H1 (cell line): ENCODE data around the gene LARGE2. TPM values are rescaled to one million over a fixed set of nuclear protein-coding genes. Genes with fewer than 3 reads are reported as not detected.

Experiments used
- CTCF ChIA-PET: fragments of 300-600 bp; sonication (Branson Sonifier 250); formaldehyde crosslinking; loops from one replicate; lab custom pipeline; 2021; ENCODE audit not compliant: partially characterized antibody; lab: Charles Lee
- POLR2A ChIA-PET: fragments of 300-600 bp; sonication (Branson Sonifier 250); formaldehyde crosslinking; loops from one replicate; lab custom pipeline; 2021; ENCODE audit warnings: inconsistent platforms; ENCODE audit not compliant: partially characterized antibody; lab: Charles Lee
- DNase-seq, 2 experiments: peaks; one replicate each; pipeline versions ENCODE4 v3.0.0 to v3.0.0-alpha.2; 2010 to 2022; ENCODE audit warnings: low spot score in 2 of 2, low read depth in 1 of 2, mixed read lengths in 1 of 2
- FAIRE-seq: peaks from 2 replicates; lab custom pipeline; 2011; peaks lifted over from hg19 to GRCh38; lab: Jason Lieb, UNC
- H2AFZ ChIP-seq: 2 replicates; pipeline ENCODE4 v1.8.1; 2012; ENCODE audit warnings: low read length, inconsistent platforms
- H2AK5ac ChIP-seq: 2 replicates; pipeline ENCODE4 v1.6.1; 2013; ENCODE audit warnings: low read depth, low read length
- H2BK120ac ChIP-seq: replicated peaks from 2 replicates; pipeline ENCODE3; 2013; ENCODE audit warnings: low read depth, low read length, inconsistent platforms
- H2BK12ac ChIP-seq: 2 replicates; pipeline ENCODE4 v1.6.1; 2013; ENCODE audit warnings: low read depth, low read length
- H2BK15ac ChIP-seq: 2 replicates; pipeline ENCODE4 v1.6.1; 2013; ENCODE audit warnings: low read length
- H2BK20ac ChIP-seq: 2 replicates; pipeline ENCODE4 v1.6.1; 2013; ENCODE audit warnings: low read length
- H2BK5ac ChIP-seq: 2 replicates; pipeline ENCODE4 v1.6.1; 2013; ENCODE audit warnings: low read depth, low read length
- H3K14ac ChIP-seq: 2 replicates; pipeline ENCODE4 v1.6.1; 2013; ENCODE audit warnings: inconsistent platforms; ENCODE audit not compliant: insufficient read length
- H3K18ac ChIP-seq: 2 replicates; pipeline ENCODE4 v1.6.1; 2013; ENCODE audit warnings: low read length; ENCODE audit errors: extremely low read depth
- H3K23ac ChIP-seq: 2 replicates; pipeline ENCODE4 v1.6.1; 2013; ENCODE audit warnings: inconsistent platforms; ENCODE audit not compliant: insufficient read length
- H3K23me2 ChIP-seq: 2 replicates; pipeline ENCODE4 v1.6.1; 2013; ENCODE audit warnings: low read depth, low read length
- H3K27ac ChIP-seq: 2 replicates; pipeline ENCODE4 v1.6.1; 2011; ENCODE audit warnings: low read depth, low read length, inconsistent platforms
- H3K27me3 ChIP-seq, 4 experiments: replicated peaks in 1 of 4; 1 replicate in 1 of 4; 2 replicates in 3 of 4; pipeline versions ENCODE4 v1.6.1 to v1.8.1; 2011 to 2013; ENCODE audit warnings: low read length in 3 of 4, mild to moderate bottlenecking in 3 of 4, inconsistent platforms in 2 of 4, mixed read lengths in 2 of 4, moderate library complexity in 1 of 4; ENCODE audit not compliant: control insufficient read depth in 3 of 4, insufficient read depth in 3 of 4; ENCODE audit errors: extremely low read depth in 1 of 4
- H3K36me3 ChIP-seq, 4 experiments: 2 replicates each; pipeline versions ENCODE4 v1.6.1 to v1.8.1; 2011 to 2013; ENCODE audit warnings: mild to moderate bottlenecking in 4 of 4, low read length in 3 of 4, moderate library complexity in 2 of 4, control low read depth in 1 of 4, inconsistent platforms in 1 of 4; ENCODE audit not compliant: insufficient read depth in 4 of 4, control insufficient read depth in 2 of 4
- H3K4ac ChIP-seq: replicated peaks from 2 replicates; pipeline ENCODE3; 2013; ENCODE audit warnings: low read length, low read depth, mixed read lengths, inconsistent platforms; ENCODE audit not compliant: insufficient read length
- H3K4me1 ChIP-seq, 4 experiments: replicated peaks in 1 of 4; 1 replicate in 1 of 4; 2 replicates in 3 of 4; pipeline versions ENCODE4 v1.6.1 to v1.8.1; 2011 to 2013; ENCODE audit warnings: low read length in 3 of 4, inconsistent platforms in 2 of 4, mixed read lengths in 1 of 4; ENCODE audit not compliant: insufficient read depth in 4 of 4, control insufficient read depth in 3 of 4
- H3K4me2 ChIP-seq, 2 experiments: 2 replicates each; pipeline versions ENCODE4 v1.6.1 to v1.8.1; 2011 to 2013; ENCODE audit warnings: low read depth in 2 of 2, low read length in 2 of 2, control low read depth in 1 of 2, inconsistent platforms in 1 of 2, mild to moderate bottlenecking in 1 of 2; ENCODE audit not compliant: insufficient read depth in 1 of 2
- H3K4me3 ChIP-seq, 4 experiments: fragments of 200-600, 300-600 bp in 1 of 4; sonication (generic), shearing (Covaris generic), sonication (Bioruptor Twin) in 1 of 4; 2 replicates each; pipeline versions ENCODE4 v1.5.1 to v1.8.1; 2011 to 2016; ENCODE audit warnings: low read length in 4 of 4, low read depth in 3 of 4, control low read depth in 2 of 4, inconsistent platforms in 2 of 4, mild to moderate bottlenecking in 2 of 4, mixed read lengths in 1 of 4, moderate library complexity in 1 of 4; ENCODE audit not compliant: insufficient read depth in 2 of 4; ENCODE audit errors: extremely low read depth in 1 of 4
- H3K56ac ChIP-seq: replicated peaks from 2 replicates; pipeline ENCODE3; 2013; ENCODE audit warnings: low read depth, mild to moderate bottlenecking, mixed read lengths, low read length, inconsistent platforms; ENCODE audit not compliant: insufficient read length
- H3K79me1 ChIP-seq: 2 replicates; pipeline ENCODE4 v1.6.1; 2013; ENCODE audit warnings: low read depth, low read length, control low read depth
- H3K79me2 ChIP-seq, 2 experiments: 2 replicates each; pipeline versions ENCODE4 v1.6.1 to v1.8.1; 2012 to 2013; ENCODE audit warnings: low read length in 2 of 2, mild to moderate bottlenecking in 2 of 2, inconsistent platforms in 1 of 2; ENCODE audit not compliant: insufficient read depth in 2 of 2, control insufficient read depth in 1 of 2
- H3K9ac ChIP-seq, 4 experiments: replicated peaks in 1 of 4; 1 replicate in 1 of 4; 2 replicates in 3 of 4; pipeline versions ENCODE4 v1.6.1 to v1.8.1; 2011 to 2013; ENCODE audit warnings: low read depth in 3 of 4, low read length in 3 of 4, control low read depth in 2 of 4, mild to moderate bottlenecking in 2 of 4, moderate library complexity in 2 of 4, inconsistent platforms in 1 of 4; ENCODE audit errors: extremely low read depth in 1 of 4
- H3K9me3 ChIP-seq, 2 experiments: 2 replicates each; pipeline versions ENCODE4 v1.6.1 to v1.8.1; 2012 to 2013; ENCODE audit warnings: mild to moderate bottlenecking in 2 of 2, moderate library complexity in 2 of 2, control low read depth in 1 of 2, inconsistent platforms in 1 of 2, low read depth in 1 of 2, low read length in 1 of 2, mixed read lengths in 1 of 2; ENCODE audit not compliant: insufficient read depth in 2 of 2
- H4K20me1 ChIP-seq, 2 experiments: replicated peaks in 1 of 2; 2 replicates each; pipeline versions ENCODE3 to v1.8.1; 2011 to 2013; ENCODE audit warnings: inconsistent platforms in 2 of 2, low read length in 2 of 2, mild to moderate bottlenecking in 1 of 2; ENCODE audit not compliant: insufficient read depth in 2 of 2, control insufficient read depth in 1 of 2
- H4K5ac ChIP-seq: 2 replicates; pipeline ENCODE4 v1.6.1; 2013; ENCODE audit warnings: low read length, low read depth, mixed read lengths, inconsistent platforms; ENCODE audit not compliant: insufficient read length
- H4K8ac ChIP-seq: 2 replicates; pipeline ENCODE4 v1.8.0; 2013; ENCODE audit warnings: mild to moderate bottlenecking, moderate library complexity, low read length, inconsistent platforms; ENCODE audit not compliant: insufficient read depth; ENCODE audit errors: extremely low read depth
- H4K91ac ChIP-seq: replicated peaks from 2 replicates; pipeline ENCODE3; 2013; ENCODE audit warnings: low read length, mixed read lengths, inconsistent platforms; ENCODE audit not compliant: insufficient read length
- ASH2L ChIP-seq: fragments of 200-600, 300-600 bp; sonication (generic); IDR thresholded peaks from one replicate; pipeline ENCODE4 v1.7.1; 2017; ENCODE audit warnings: low read length
- CBX5 ChIP-seq: fragments of 300-800, 300-1000 bp; sonication (generic); IDR thresholded peaks from 2 replicates; pipeline ENCODE4 v1.7.1; 2016; ENCODE audit warnings: antibody characterized with exemption, low read length, low read depth
- CEBPB ChIP-seq: IDR thresholded peaks from 2 replicates; pipeline ENCODE4 v1.6.1; 2012; ENCODE audit warnings: low read depth, low read length
- CREB1 ChIP-seq: IDR thresholded peaks from 2 replicates; pipeline ENCODE4 v1.6.1; 2012; ENCODE audit warnings: inconsistent platforms
- PHF8 ChIP-seq: fragments of 200-600 bp; sonication (generic); conservative IDR thresholded peaks from 2 replicates; pipeline ENCODE4 v1.7.1; 2012; ENCODE audit warnings: low read depth, mild to moderate bottlenecking, inconsistent platforms, low read length, moderate library complexity
- RNF2 ChIP-seq: fragments of 200-900, 300-1000 bp; sonication (generic); IDR thresholded peaks from 2 replicates; pipeline ENCODE4 v1.7.1; 2016; ENCODE audit warnings: borderline replicate concordance, low read depth, mild to moderate bottlenecking, antibody characterized with exemption, low read length; ENCODE audit not compliant: poor library complexity, severe bottlenecking; ENCODE audit errors: missing control alignments
- SIX5 ChIP-seq: IDR thresholded peaks from 2 replicates; pipeline ENCODE4 v1.6.1; 2011; ENCODE audit warnings: mild to moderate bottlenecking, low read depth, low read length
- SP1 ChIP-seq: IDR thresholded peaks from 2 replicates; pipeline ENCODE4 v1.6.1; 2011; ENCODE audit warnings: low read depth, low read length
- TAF1 ChIP-seq: IDR thresholded peaks from 2 replicates; pipeline ENCODE4 v1.6.1; 2011; ENCODE audit warnings: mild to moderate bottlenecking, low read depth, low read length
- TEAD4 ChIP-seq: IDR thresholded peaks from 2 replicates; pipeline ENCODE4 v1.6.1; 2012; ENCODE audit warnings: low read depth, low read length, inconsistent platforms, mixed read lengths
- WGBS, 2 experiments: shearing (Covaris generic) in 1 of 2; methylation state at CpG; one replicate each; pipeline versions ENCODE4 v1.1.6 to v1.1.7; 2013 to 2015; ENCODE audit warnings: low lambda C conversion rate in 2 of 2, mixed read lengths in 2 of 2, inconsistent platforms in 1 of 2, low coverage in 1 of 2, missing lambda C conversion rate in 1 of 2; ENCODE audit not compliant: insufficient replicate concordance in 2 of 2, insufficient coverage in 1 of 2, insufficient read length in 1 of 2; ENCODE audit errors: extremely low coverage in 1 of 2, missing lambda C conversion rate in 1 of 2; 5-methylcytosine and 5-hydroxymethylcytosine counted together
- polyA plus RNA-seq, 7 experiments: library from polyadenylated mRNA; depleted of rRNA in 3 of 7; stranded (reverse) in 5 of 7; unstranded in 2 of 7; fragments of >200 nt in 5 of 7; fragments of 200-250 nt in 2 of 7; gene quantifications; 1 replicate in 5 of 7; 2 replicates in 1 of 7; 4 replicates in 1 of 7; pipeline versions ENCODE4 v1.2.1 to v1.2.3, GENCODE V29; 2011 to 2013; ENCODE audit warnings: missing spikeins in 2 of 7, mixed read lengths in 2 of 7
- total RNA-seq: library from RNA; stranded (reverse); fragmentation: NEBNext Ultra II Directional; extraction: Animal tissue kit (Norgen Biotek cat#: 25700); gene quantifications from 2 replicates; pipeline ENCODE4 v1.2.1, GENCODE V29; 2021
- TF ChIP-seq, protein P1 (sequence below): IDR thresholded peaks from 2 replicates; pipeline ENCODE4 v1.6.1; 2012; ENCODE audit warnings: inconsistent platforms

The LARGE2 gene
- total and polyA plus RNA-seq, 2 of the 8 experiments (the other 6 are each of a cell fraction or from before 2014, with no cell fraction given) = 111 to 137 TPM

DNA sequence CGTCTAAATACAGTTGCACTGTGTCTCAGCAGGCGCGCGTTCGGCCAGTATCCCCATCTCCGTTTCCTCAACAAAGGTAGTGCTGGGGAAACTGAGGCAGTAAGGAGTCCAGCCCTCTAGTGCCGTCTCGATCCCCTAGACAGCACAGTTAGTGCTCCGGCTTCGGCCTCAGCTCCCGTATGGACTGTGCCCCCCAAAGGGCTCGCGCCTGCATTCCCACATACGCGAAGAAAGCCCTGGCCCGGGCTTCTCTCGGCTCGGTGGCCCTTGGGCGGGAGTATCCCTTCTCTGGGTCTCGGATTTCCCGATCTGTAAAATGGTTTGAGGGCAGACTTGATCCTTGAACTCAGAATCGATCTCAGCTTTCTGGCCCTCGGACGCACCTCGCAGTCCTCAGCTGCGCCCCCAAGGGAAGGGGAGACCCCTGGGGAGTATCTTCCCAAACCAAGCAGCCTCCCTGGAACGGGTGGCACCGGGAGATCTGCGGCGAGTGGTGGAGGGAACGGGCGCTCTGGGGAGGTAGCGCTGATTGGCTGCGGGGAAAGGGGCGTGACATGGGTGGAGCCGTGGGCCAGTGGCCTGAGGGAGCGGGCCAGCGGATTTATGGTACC, 4.0 kb upstream of the LARGE2 start:
- Histone ChIP-seq H4K20me1 (peaks cover 4 to 20% of the 10 kb centered on the region in 2 experiments), H3K36me3 (peaks cover 3 to 21% (median 14%) of the 10 kb centered on the region in 4 experiments; a peak in 7 of 8 replicates), H3K18ac (peak overlapping the region; percentile 87), H3K9ac (peak overlapping the region; percentile 9 to 77 (median 40); a peak in 6 of 7 replicates), H3K27me3 (peaks cover 0 to 9% (median 0%) of the 10 kb centered on the region in 4 experiments; a peak in 3 of 7 replicates), H4K91ac (peak overlapping the region; percentile 83), H3K23ac (no peak overlapping the region), H2BK20ac (no peak overlapping the region), H3K27ac (peak overlapping the region; percentile 43; the same call in 1 of the 2 replicates), H3K4me1 (peaks cover 12 to 29% (median 20%) of the 10 kb centered on the region in 4 experiments), H2BK12ac (no peak overlapping the region), H3K79me2 (peaks cover 0 to 8% of the 10 kb centered on the region in 2 experiments; a peak in 1 of 4 replicates), H3K4me2 (peak overlapping the region; percentile 91 to 97), H2BK120ac (no peak overlapping the region), H2AK5ac (no peak overlapping the region), H4K8ac (0 out of 2 replicates have a peak overlapping the region, but pooled peaks have one; percentile 52), H3K23me2 (peaks cover 21% of the 10 kb centered on the region), H3K9me3 (no peaks in the 10 kb centered on the region), H2BK15ac (no peak overlapping the region), H2BK5ac (peak overlapping the region; percentile 81; the same call in 1 of the 2 replicates), H4K5ac (peak overlapping the region; percentile 86), H3K79me1 (peaks cover 10% of the 10 kb centered on the region), H3K4ac (peak overlapping the region; percentile 97), H3K14ac (no peak overlapping the region), H2AFZ (0 out of 2 replicates have a peak overlapping the region, but pooled peaks have one; percentile 18), H3K56ac (no peak overlapping the region), H3K4me3 (peak overlapping the region; percentile 84 to 90 (median 88))
- ChIA-PET POLR2A (interaction anchor here (0.7 to 5.4 kb wide), 11 partner anchors 10 to 202 kb away, joined by 3 to 36 read pairs (median 4); partner anchors contain the start of genes FREY1 and PHF21A), CTCF (interaction anchor here (1.3 to 4.7 kb wide), 6 partner anchors 19 to 320 kb away, joined by 3 to 33 read pairs (median 4); no protein-coding TSS in a partner anchor)
- peak in 1 of 2 experiments; percentile 86 for DNase-seq
- no peak for FAIRE-seq
- 3% methylated on average over 34 of the region's 38 CpGs; no CpG with 5 or more reads in 1 of the 2 experiments for WGBS, 2 experiments
- TF ChIP-seq TEAD4 (no peak), TAF1 (0 out of 2 replicates have a peak, but pooled peaks have one; percentile 4), PHF8 (0 out of 2 replicates have a peak, but pooled peaks have one; percentile 48), CBX5 (no peak), ASH2L (no peak), RNF2 (no peak), CREB1 (no peak), SIX5 (no peak), CEBPB (no peak), SP1 (no peak)
- TF ChIP-seq, protein P1, sequence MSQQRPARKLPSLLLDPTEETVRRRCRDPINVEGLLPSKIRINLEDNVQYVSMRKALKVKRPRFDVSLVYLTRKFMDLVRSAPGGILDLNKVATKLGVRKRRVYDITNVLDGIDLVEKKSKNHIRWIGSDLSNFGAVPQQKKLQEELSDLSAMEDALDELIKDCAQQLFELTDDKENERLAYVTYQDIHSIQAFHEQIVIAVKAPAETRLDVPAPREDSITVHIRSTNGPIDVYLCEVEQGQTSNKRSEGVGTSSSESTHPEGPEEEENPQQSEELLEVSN = peak; percentile 19; the same call in 1 of the 2 replicates
